Measurements from ENCODE around the gene MECP2. TPM values are rescaled to one million over a fixed set of nuclear protein-coding genes. Genes with fewer than 3 reads are reported as not detected.

MECP2 gene
- polyA plus RNA-seq, 1 donor (not counting 4 experiments of a cell fraction or from before 2014, with no cell fraction given): 9.9 TPM

DNA sequence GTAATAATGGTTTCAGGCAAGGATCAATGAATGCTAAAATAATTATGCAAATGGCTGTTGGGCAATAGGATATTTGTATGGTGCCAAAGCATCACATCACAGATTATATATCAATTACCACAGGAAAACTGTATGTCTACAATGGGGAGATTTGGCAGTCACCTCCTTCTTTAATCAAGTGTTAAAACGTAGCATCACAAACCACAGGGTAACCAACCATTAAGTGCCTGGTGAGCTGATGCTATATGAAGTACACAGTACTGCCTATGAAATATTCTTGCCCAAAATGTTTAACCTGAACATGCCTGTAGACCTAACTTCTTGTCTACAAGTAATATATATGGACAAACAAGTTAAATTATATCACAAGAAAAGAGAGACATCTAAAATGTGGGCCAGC lies 25.3 kb downstream of the MECP2 start:
- FAIRE-seq (no peak), DNase-seq (ENCODE audit: low read depth, low spot score) (no peak)
- Histone ChIP-seq H3K36me3 (ENCODE audit: control insufficient read depth in 2 of 2, extremely low read depth in 1 of 2, insufficient read depth in 2 of 2, low read length in 2 of 2) (peaks cover 0 to 2% of the 10 kb centered on the region in 2 experiments), H2AFZ (ENCODE audit: control insufficient read depth, low read length) (no peak overlapping the region), H3K27me3 (ENCODE audit: control insufficient read depth, extremely low read depth, insufficient read depth, low read length) (no peaks in the 10 kb centered on the region), H3K9ac (ENCODE audit: control insufficient read depth, extremely low read depth, insufficient read depth, low read length) (no peak overlapping the region), H3K79me2 (ENCODE audit: control insufficient read depth, insufficient read depth, low read length) (peaks cover 54% of the 10 kb centered on the region), H3K4me1 (ENCODE audit: control insufficient read depth, extremely low read depth, insufficient read depth, low read length) (peaks cover 15% of the 10 kb centered on the region), H3K4me3 (ENCODE audit: control insufficient read depth in 2 of 3, extremely low read depth in 1 of 3, insufficient read depth in 2 of 3, low read depth in 1 of 3, low read length in 3 of 3) (no peak overlapping the region), H3K9me3 (ENCODE audit: control insufficient read depth, low read depth, low read length) (no peaks in the 10 kb centered on the region), H3K9me1 (ENCODE audit: control insufficient read depth, extremely low read depth, insufficient read depth, low read length) (no peaks in the 10 kb centered on the region), H3K4me2 (ENCODE audit: control insufficient read depth, extremely low read depth, insufficient read depth, low read depth, low read length) (no peak overlapping the region), H4K20me1 (ENCODE audit: control insufficient read depth, extremely low read depth, insufficient read depth, low read length) (no peaks in the 10 kb centered on the region), H3K27ac (ENCODE audit: control insufficient read depth, insufficient read depth, low read length) (no peak overlapping the region)
- TF ChIP-seq CTCF (optimal IDR thresholded peaks at IDR 0.05 in 1 of 3, IDR thresholded peaks at IDR 0.05 in 1 of 3, conservative IDR thresholded peaks at IDR 0.05 in 1 of 3; ENCODE audit: extremely low read depth in 1 of 3, insufficient read depth in 2 of 3, low read length in 3 of 3) (no peak), EZH2 (IDR thresholded peaks at IDR 0.05; ENCODE audit: low read length) (no peak)
- dilution Hi-C loops (cut with MboI; ENCODE audit: extremely low pct_ligation_motif_present, low sequenced_read_pairs): no loop called here

DNA sequence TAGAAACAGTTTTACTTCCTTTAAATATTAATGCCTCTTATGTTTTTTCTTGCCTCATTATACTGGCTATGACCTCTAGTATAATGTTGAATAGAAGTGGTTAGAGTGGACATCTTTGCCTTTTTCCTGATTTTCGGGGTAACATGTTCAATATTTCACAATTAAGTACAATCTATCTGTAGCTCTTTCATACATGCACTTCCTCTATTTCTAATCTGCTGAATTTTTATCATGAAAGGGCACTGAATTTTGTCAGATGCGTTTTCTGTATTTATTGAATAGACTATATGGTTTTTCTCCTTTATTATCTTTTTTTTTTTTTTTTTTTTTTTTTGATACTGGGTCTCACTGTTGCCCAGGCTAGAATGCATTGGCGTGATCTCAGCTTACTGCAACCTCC lies 29.0 kb downstream of the MECP2 start:
- no peaks in the 10 kb centered on the region for H3K4me1 ChIP-seq (ENCODE audit: control insufficient read depth, extremely low read depth, insufficient read depth, low read length)
- peaks cover 57% of the 10 kb centered on the region for H3K79me2 ChIP-seq (ENCODE audit: control insufficient read depth, insufficient read depth, low read length)
- no peaks in the 10 kb centered on the region for H4K20me1 ChIP-seq (ENCODE audit: control insufficient read depth, extremely low read depth, insufficient read depth, low read length)
- DNase-seq (ENCODE audit: low read depth, low spot score) (no peak), FAIRE-seq (no peak)
- no peaks in the 10 kb centered on the region for H3K9me1 ChIP-seq (ENCODE audit: control insufficient read depth, extremely low read depth, insufficient read depth, low read length)
- H3K4me2 ChIP-seq (ENCODE audit: control insufficient read depth, extremely low read depth, insufficient read depth, low read depth, low read length): no peak overlapping the region
- dilution Hi-C loops (cut with MboI; ENCODE audit: extremely low pct_ligation_motif_present, low sequenced_read_pairs): no loop called here
- TF ChIP-seq EZH2 (IDR thresholded peaks at IDR 0.05; ENCODE audit: low read length) (no peak), CTCF (optimal IDR thresholded peaks at IDR 0.05 in 1 of 3, IDR thresholded peaks at IDR 0.05 in 1 of 3, conservative IDR thresholded peaks at IDR 0.05 in 1 of 3; ENCODE audit: extremely low read depth in 1 of 3, insufficient read depth in 2 of 3, low read length in 3 of 3) (no peak)
- no peaks in the 10 kb centered on the region for H3K9me3 ChIP-seq (ENCODE audit: control insufficient read depth, low read depth, low read length)
- H3K36me3 ChIP-seq (ENCODE audit: control insufficient read depth in 2 of 2, extremely low read depth in 1 of 2, insufficient read depth in 2 of 2, low read length in 2 of 2): no peaks in the 10 kb centered on the region
- no peaks in the 10 kb centered on the region for H3K27me3 ChIP-seq (ENCODE audit: control insufficient read depth, extremely low read depth, insufficient read depth, low read length)
- no peak overlapping the region for H3K9ac ChIP-seq (ENCODE audit: control insufficient read depth, extremely low read depth, insufficient read depth, low read length)
- H3K27ac ChIP-seq (ENCODE audit: control insufficient read depth, insufficient read depth, low read length): no peak overlapping the region
- H3K4me3 ChIP-seq (ENCODE audit: control insufficient read depth in 2 of 3, extremely low read depth in 1 of 3, insufficient read depth in 2 of 3, low read depth in 1 of 3, low read length in 3 of 3): no peak overlapping the region
- H2AFZ ChIP-seq (ENCODE audit: control insufficient read depth, low read length): no peak overlapping the region

Measured in keratinocyte (primary cell).